Smooth muscle cell (in vitro differentiated cells): ENCODE data around the gene ELFN1. TPM values are rescaled to one million over a fixed set of nuclear protein-coding genes. Genes with fewer than 3 reads are reported as not detected.

Experiments
- DNase-seq: peaks from one replicate; lab custom pipeline; 2025; ENCODE audit not compliant: unreplicated experiment; lab: John Stamatoyannopoulos, UW
- H2AFZ ChIP-seq: fragments of 200-600 bp; sonication (generic); 2 replicates; pipeline ENCODE4 v1.6.0; 2016; ENCODE audit warnings: antibody characterized with exemption, low read depth, mild to moderate bottlenecking
- H3F3A ChIP-seq: fragments of 200-600 bp; sonication (generic); 2 replicates; pipeline ENCODE4 v1.6.0; 2017; ENCODE audit warnings: antibody characterized with exemption, low read depth
- H3K27ac ChIP-seq: fragments of 200-600 bp; sonication (generic); 2 replicates; pipeline ENCODE4 v1.5.1; 2016; ENCODE audit warnings: low read depth, mild to moderate bottlenecking
- H3K27me3 ChIP-seq: fragments of 200-600 bp; sonication (generic); 2 replicates; pipeline ENCODE4 v1.6.1; 2016; ENCODE audit warnings: low read depth, mild to moderate bottlenecking
- H3K36me3 ChIP-seq: fragments of 200-600 bp; sonication (generic); 2 replicates; pipeline ENCODE4 v1.5.1; 2016; ENCODE audit warnings: low read depth
- H3K4me1 ChIP-seq: fragments of 200-600 bp; sonication (generic); 2 replicates; pipeline ENCODE4 v1.5.1; 2016; ENCODE audit warnings: low read depth
- H3K4me2 ChIP-seq: fragments of 200-600 bp; sonication (generic); 2 replicates; pipeline ENCODE4 v1.6.0; 2016; ENCODE audit warnings: mild to moderate bottlenecking
- H3K4me3 ChIP-seq: fragments of 200-600 bp; sonication (generic); 2 replicates; pipeline ENCODE4 v1.5.1; 2016; ENCODE audit warnings: mild to moderate bottlenecking
- H3K79me2 ChIP-seq: fragments of 200-600 bp; sonication (generic); 2 replicates; pipeline ENCODE4 v1.6.0; 2016; ENCODE audit warnings: low read depth, mild to moderate bottlenecking
- H3K9ac ChIP-seq: fragments of 200-600 bp; sonication (generic); 2 replicates; pipeline ENCODE4 v1.6.0; 2016; ENCODE audit warnings: low read depth
- H3K9me3 ChIP-seq: fragments of 200-600 bp; sonication (generic); replicated peaks from 2 replicates; pipeline ENCODE4 v1.5.1; 2016; ENCODE audit warnings: low read depth
- H4K20me1 ChIP-seq: fragments of 200-600 bp; sonication (generic); 2 replicates; pipeline ENCODE4 v1.6.0; 2016; ENCODE audit warnings: low read depth
- WGBS: methylation state at CpG from one replicate; pipeline ENCODE4 v1.1.7; 2016; ENCODE audit warnings: low lambda C conversion rate; 5-methylcytosine and 5-hydroxymethylcytosine counted together
- polyA plus RNA-seq: library from polyadenylated mRNA; unstranded; fragments of >200 nt; fragmentation: Nextera tagmentation; extraction: Ambion mirVana; gene quantifications from 2 replicates; pipeline ENCODE4 v1.2.1, GENCODE V29; 2016
- total RNA-seq: library from RNA; depleted of rRNA; stranded (reverse); fragments of >200 nt; gene quantifications from 2 replicates; pipeline ENCODE4 v1.2.3, GENCODE V29; 2014
- TF ChIP-seq, protein P1 (sequence below): fragments of 200-600 bp; sonication (generic); IDR thresholded peaks from 2 replicates; pipeline ENCODE4 v1.5.1; 2017; ENCODE audit warnings: borderline replicate concordance, mild to moderate bottlenecking, antibody characterized with exemption; ENCODE audit not compliant: insufficient read depth, poor library complexity, severe bottlenecking

The ELFN1 gene
- total and polyA plus RNA-seq, 2 experiments from 2014 or later = 4.2 to 6.2 TPM

DNA sequence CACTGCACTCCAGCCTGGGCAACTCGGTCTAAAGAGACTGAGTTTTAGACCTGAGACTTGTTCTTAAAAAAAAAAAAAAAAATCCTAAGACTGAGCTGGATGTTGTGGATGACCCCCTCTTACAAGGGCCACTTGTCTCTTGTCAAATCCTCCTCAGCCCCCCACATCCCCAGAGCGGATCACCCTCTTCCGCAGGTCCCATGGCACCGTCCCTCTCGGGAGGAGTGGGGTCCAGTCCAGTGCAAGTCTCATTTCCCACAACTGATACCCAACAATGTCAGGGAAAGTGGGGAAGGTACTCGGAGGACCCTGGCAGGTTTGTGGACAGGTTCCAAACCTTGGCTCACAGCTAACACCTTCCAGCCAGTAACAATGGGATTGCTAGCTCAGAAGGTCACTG is 100.3 kb downstream of the ELFN1 start:
- 93% methylated on average over 6 of the region's 6 CpGs for WGBS

GRCh38 chr7:1775389-1775788 is 105.3 kb downstream of the ELFN1 start:
- no peak overlapping the region for H3K9ac ChIP-seq
- no peaks in the 10 kb centered on the region for H3K36me3 ChIP-seq
- no peak overlapping the region for H2AFZ ChIP-seq
- no peaks in the 10 kb centered on the region for H3K9me3 ChIP-seq
- no peaks in the 10 kb centered on the region for H3F3A ChIP-seq
- DNase-seq = no peak
- TF ChIP-seq, protein P1, sequence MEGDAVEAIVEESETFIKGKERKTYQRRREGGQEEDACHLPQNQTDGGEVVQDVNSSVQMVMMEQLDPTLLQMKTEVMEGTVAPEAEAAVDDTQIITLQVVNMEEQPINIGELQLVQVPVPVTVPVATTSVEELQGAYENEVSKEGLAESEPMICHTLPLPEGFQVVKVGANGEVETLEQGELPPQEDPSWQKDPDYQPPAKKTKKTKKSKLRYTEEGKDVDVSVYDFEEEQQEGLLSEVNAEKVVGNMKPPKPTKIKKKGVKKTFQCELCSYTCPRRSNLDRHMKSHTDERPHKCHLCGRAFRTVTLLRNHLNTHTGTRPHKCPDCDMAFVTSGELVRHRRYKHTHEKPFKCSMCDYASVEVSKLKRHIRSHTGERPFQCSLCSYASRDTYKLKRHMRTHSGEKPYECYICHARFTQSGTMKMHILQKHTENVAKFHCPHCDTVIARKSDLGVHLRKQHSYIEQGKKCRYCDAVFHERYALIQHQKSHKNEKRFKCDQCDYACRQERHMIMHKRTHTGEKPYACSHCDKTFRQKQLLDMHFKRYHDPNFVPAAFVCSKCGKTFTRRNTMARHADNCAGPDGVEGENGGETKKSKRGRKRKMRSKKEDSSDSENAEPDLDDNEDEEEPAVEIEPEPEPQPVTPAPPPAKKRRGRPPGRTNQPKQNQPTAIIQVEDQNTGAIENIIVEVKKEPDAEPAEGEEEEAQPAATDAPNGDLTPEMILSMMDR = no peak
- H3K27me3 ChIP-seq = no peaks in the 10 kb centered on the region
- no peak overlapping the region for H3K4me2 ChIP-seq
- no peaks in the 10 kb centered on the region for H4K20me1 ChIP-seq
- no peaks in the 10 kb centered on the region for H3K79me2 ChIP-seq
- no peak overlapping the region for H3K4me3 ChIP-seq
- H3K4me1 ChIP-seq = no peaks in the 10 kb centered on the region
- WGBS = 85% methylated on average over 4 of the region's 4 CpGs
- H3K27ac ChIP-seq = no peak overlapping the region

More for the DNA sequence above, 100.3 kb downstream of the ELFN1 start:
- Histone ChIP-seq H3K27ac (no peak overlapping the region), H3K4me2 (no peak overlapping the region), H3K4me1 (no peaks in the 10 kb centered on the region), H3K9ac (no peak overlapping the region), H3K9me3 (no peaks in the 10 kb centered on the region), H3K79me2 (no peaks in the 10 kb centered on the region), H2AFZ (no peak overlapping the region), H3K27me3 (no peaks in the 10 kb centered on the region), H3F3A (no peaks in the 10 kb centered on the region), H4K20me1 (no peaks in the 10 kb centered on the region), H3K36me3 (no peaks in the 10 kb centered on the region), H3K4me3 (no peak overlapping the region)
- TF ChIP-seq, protein P1 = no peak
- no peak for DNase-seq

GRCh38 chr7:1777122-1777521 is 107.0 kb downstream of the ELFN1 start:
- no peak for DNase-seq
- H3K27me3 ChIP-seq = no peaks in the 10 kb centered on the region
- H3K27ac ChIP-seq = no peak overlapping the region
- H3K4me2 ChIP-seq = no peak overlapping the region
- no peaks in the 10 kb centered on the region for H3F3A ChIP-seq
- no peak overlapping the region for H3K4me3 ChIP-seq
- TF ChIP-seq, protein P1 = no peak
- WGBS = 87% methylated on average over 6 of the region's 6 CpGs
- no peaks in the 10 kb centered on the region for H4K20me1 ChIP-seq
- no peaks in the 10 kb centered on the region for H3K9me3 ChIP-seq
- H3K9ac ChIP-seq = no peak overlapping the region
- no peaks in the 10 kb centered on the region for H3K36me3 ChIP-seq
- H2AFZ ChIP-seq = no peak overlapping the region
- no peaks in the 10 kb centered on the region for H3K4me1 ChIP-seq
- no peaks in the 10 kb centered on the region for H3K79me2 ChIP-seq

DNA sequence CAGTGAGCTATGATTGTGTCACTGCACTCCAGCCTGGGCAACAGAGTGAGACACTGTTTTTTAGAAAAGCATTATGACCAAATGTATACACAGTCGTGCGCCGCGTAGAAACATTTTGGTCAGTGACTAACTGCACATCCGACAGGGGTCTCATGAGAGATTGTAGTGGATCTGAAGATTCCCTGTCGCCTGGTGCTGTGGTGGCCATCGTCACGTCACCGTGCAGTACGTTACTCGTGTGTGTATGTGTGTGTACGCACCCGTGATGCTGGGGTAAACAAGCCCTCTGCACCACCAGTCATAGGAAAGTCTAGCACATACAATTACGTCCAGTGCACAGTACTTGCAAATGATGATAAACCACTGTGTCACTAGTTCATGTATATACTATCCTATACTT is 109.4 kb downstream of the ELFN1 start:
- no peaks in the 10 kb centered on the region for H4K20me1 ChIP-seq
- no peak overlapping the region for H3K27ac ChIP-seq
- H3K9me3 ChIP-seq = no peaks in the 10 kb centered on the region
- no peaks in the 10 kb centered on the region for H3K27me3 ChIP-seq
- no peak overlapping the region for H3K9ac ChIP-seq
- H3K4me2 ChIP-seq = no peak overlapping the region
- H3K36me3 ChIP-seq = no peaks in the 10 kb centered on the region
- H2AFZ ChIP-seq = no peak overlapping the region
- DNase-seq = no peak
- no peak overlapping the region for H3K4me3 ChIP-seq
- H3K4me1 ChIP-seq = no peaks in the 10 kb centered on the region
- 95% methylated on average over 14 of the region's 14 CpGs for WGBS
- no peaks in the 10 kb centered on the region for H3F3A ChIP-seq
- H3K79me2 ChIP-seq = no peaks in the 10 kb centered on the region
- TF ChIP-seq, protein P1 = no peak
